Measurements from ENCODE around the gene MYLK4. TPM values are rescaled to one million over a fixed set of nuclear protein-coding genes. Genes with fewer than 3 reads are reported as not detected.
A peak's percentile ranks its signal among the peaks of the same experiment; 100 is the strongest.

Gene MYLK4
- total RNA-seq (1 to 10 TPM; 1.9 to 3.7 (median 2.5) TPM), polyA plus RNA-seq (1.3 TPM)
- long read RNA-seq, donor 1, partial matches to known transcripts, result 1 of 4 reads
- long read RNA-seq, donor 1, other reads (novel, unspliced or antisense), result 3 of 4 reads
- long read RNA-seq, donor 2, partial matches to known transcripts, result 0 of 2 reads
- long read RNA-seq, donor 2, other reads (novel, unspliced or antisense), result 2 of 2 reads
- long read RNA-seq, donor 3, partial matches to known transcripts, result 0 of 18 reads
- long read RNA-seq, donor 3, other reads (novel, unspliced or antisense), result 18 of 18 reads
- long read RNA-seq, donor 4, partial matches to known transcripts, result 2 of 9 reads
- long read RNA-seq, donor 4, other reads (novel, unspliced or antisense), result 7 of 9 reads

- ATAC-seq (no peak), DNase-seq (no peak)
- H3K27ac ChIP-seq (ENCODE audit: low read length), result no peak within 1 kb of the TSS
- intact Hi-C loops (cut with DNase I), result no loop called here
- H3K9me3 ChIP-seq (ENCODE audit: control insufficient read depth, low read length), result no peaks in the 10 kb centered on the region
- no peaks in the 10 kb centered on the region for H3K27me3 ChIP-seq (ENCODE audit: control insufficient read depth, insufficient read depth)
- H3K4me1 ChIP-seq (ENCODE audit: control insufficient read depth, insufficient read depth, low read length), result no peaks in the 10 kb centered on the region
- WGBS, result 84% methylated on average over 7 of the region's 7 CpGs
- peak within 1 kb of the TSS; percentile 0 for H3K4me3 ChIP-seq (ENCODE audit: low read length)
Observed at GRCh38 chr6:2750832-2751231, at the start of gene MYLK4. MYLK4 (minus strand) TSS chr6:2750922; CDS start chr6:2749294, 1,628 bp downstream.

GRCh38 chr6:2799936-2800527 is 49.3 kb upstream of the MYLK4 start:
- H3K27ac ChIP-seq (ENCODE audit: low read length), result peak overlapping the region; percentile 30
- intact Hi-C loops (cut with DNase I), result loop anchor here in 2 of 4 donors (10.0 kb wide), 2 partner anchors 45 to 135 kb away; partner anchors contain the start of gene SERPINB1 (in 1 of the 2)

DNA sequence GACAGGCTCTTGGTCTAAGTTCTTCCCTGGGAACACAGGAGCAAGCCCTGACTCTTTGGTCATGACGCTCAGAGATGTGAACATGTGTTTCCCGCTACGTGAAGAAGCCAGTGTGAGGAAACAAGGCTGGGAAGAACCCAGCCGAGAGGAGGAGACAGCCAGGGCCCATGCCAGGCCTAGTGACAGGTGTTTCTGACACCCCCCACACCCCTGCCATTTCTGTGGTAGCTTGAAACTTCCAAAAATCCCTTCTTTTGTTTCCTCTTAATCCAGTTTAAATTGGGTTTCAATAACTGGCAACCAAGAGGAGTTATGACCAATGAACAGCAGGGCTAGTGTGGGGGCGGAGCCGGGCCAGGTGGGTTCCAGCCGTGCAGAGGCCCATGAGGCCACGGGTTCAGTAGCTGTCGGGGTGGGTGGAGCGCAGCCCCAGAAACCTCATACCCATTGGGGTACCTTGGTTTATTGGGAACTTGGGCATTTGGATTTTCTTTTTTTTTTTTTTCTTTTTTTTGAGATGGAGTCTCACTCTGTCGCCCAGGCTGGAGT is 47.9 kb upstream of the MYLK4 start:
- Histone ChIP-seq H3K27ac (ENCODE audit: low read length) (no peak overlapping the region), H3K4me1 (ENCODE audit: control insufficient read depth, insufficient read depth, low read length) (peaks cover 2% of the 10 kb centered on the region), H3K9me3 (ENCODE audit: control insufficient read depth, low read length) (no peaks in the 10 kb centered on the region), H3K4me3 (ENCODE audit: low read length) (no peak overlapping the region), H3K27me3 (ENCODE audit: control insufficient read depth, insufficient read depth) (no peaks in the 10 kb centered on the region)
- no peak for ATAC-seq
- no peak for DNase-seq
- WGBS, result 79% methylated on average over 11 of the region's 11 CpGs
- intact Hi-C loops (cut with DNase I), result loop anchor here in 2 of 4 donors (10.0 kb wide), 2 partner anchors 46 to 136 kb away; partner anchors contain the start of gene SERPINB1 (in 1 of the 2)

More at GRCh38 chr6:2799936-2800527, 49.3 kb upstream of the MYLK4 start:
- ATAC-seq (peak; percentile 21 to 76), DNase-seq (no peak)
- 47% methylated on average over 11 of the region's 11 CpGs for WGBS
- Histone ChIP-seq H3K4me3 (ENCODE audit: low read length) (no peak overlapping the region), H3K4me1 (ENCODE audit: control insufficient read depth, insufficient read depth, low read length) (no peaks in the 10 kb centered on the region), H3K27me3 (ENCODE audit: control insufficient read depth, insufficient read depth) (no peaks in the 10 kb centered on the region), H3K9me3 (ENCODE audit: control insufficient read depth, low read length) (no peaks in the 10 kb centered on the region)

- Histone ChIP-seq H3K4me1 (ENCODE audit: control insufficient read depth, insufficient read depth, low read length) (peaks cover 5% of the 10 kb centered on the region), H3K9me3 (ENCODE audit: control insufficient read depth, low read length) (no peaks in the 10 kb centered on the region), H3K27ac (ENCODE audit: low read length) (no peak overlapping the region), H3K27me3 (ENCODE audit: control insufficient read depth, insufficient read depth) (no peaks in the 10 kb centered on the region), H3K4me3 (ENCODE audit: low read length) (no peak overlapping the region)
- DNase-seq, result no peak
- WGBS, result 51% methylated on average over 3 of the region's 3 CpGs
- no peak for ATAC-seq
- intact Hi-C loops (cut with DNase I), result loop anchor here in 2 of 4 donors (10.0 kb wide), 2 partner anchors 47 to 137 kb away; partner anchors contain the start of gene SERPINB1 (in 1 of the 2)
Observed at GRCh38 chr6:2797564-2798031, 46.9 kb upstream of the MYLK4 start.

- DNase-seq, result no peak
- H3K27ac ChIP-seq (ENCODE audit: low read length), result no peak overlapping the region
Observed at GRCh38 chr6:2796861-2797260, 46.1 kb upstream of the MYLK4 start.

DNA sequence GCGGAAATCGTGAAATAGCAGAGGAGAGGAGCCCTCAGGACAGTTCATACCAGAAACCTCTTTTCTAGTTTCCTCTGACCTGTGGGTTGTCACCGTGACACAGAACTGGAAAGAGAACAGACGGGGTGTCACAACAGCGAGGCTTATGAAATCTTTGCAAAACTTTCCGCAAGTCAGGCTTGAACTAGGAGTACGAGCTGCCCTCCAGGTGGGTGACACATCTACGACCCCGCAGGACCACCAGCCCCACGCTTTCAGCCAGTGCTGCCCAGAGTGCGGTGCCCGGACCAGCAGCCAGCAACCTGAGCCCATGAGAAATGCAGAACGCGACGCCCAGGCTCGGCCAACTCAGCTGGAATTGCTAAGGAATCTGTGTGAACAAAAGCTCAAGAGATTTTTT is 45.2 kb upstream of the MYLK4 start:
- H3K4me1 ChIP-seq (ENCODE audit: control insufficient read depth, insufficient read depth, low read length), result peaks cover 5% of the 10 kb centered on the region
- no peak overlapping the region for H3K27ac ChIP-seq (ENCODE audit: low read length)
- ATAC-seq (no peak), DNase-seq (no peak)
- H3K4me3 ChIP-seq (ENCODE audit: low read length), result no peak overlapping the region
- intact Hi-C loops (cut with DNase I), result loop anchor here in 2 of 4 donors (10.0 kb wide), 2 partner anchors 49 to 139 kb away; partner anchors contain the start of gene SERPINB1 (in 1 of the 2)
- no peaks in the 10 kb centered on the region for H3K9me3 ChIP-seq (ENCODE audit: control insufficient read depth, low read length)
- 88% methylated on average over 16 of the region's 16 CpGs for WGBS
- H3K27me3 ChIP-seq (ENCODE audit: control insufficient read depth, insufficient read depth), result no peaks in the 10 kb centered on the region

More at GRCh38 chr6:2796861-2797260, 46.1 kb upstream of the MYLK4 start:
- Histone ChIP-seq H3K4me3 (ENCODE audit: low read length) (no peak overlapping the region), H3K9me3 (ENCODE audit: control insufficient read depth, low read length) (no peaks in the 10 kb centered on the region), H3K27me3 (ENCODE audit: control insufficient read depth, insufficient read depth) (no peaks in the 10 kb centered on the region), H3K4me1 (ENCODE audit: control insufficient read depth, insufficient read depth, low read length) (peaks cover 5% of the 10 kb centered on the region)
- intact Hi-C loops (cut with DNase I), result loop anchor here in 2 of 4 donors (10.0 kb wide), 2 partner anchors 48 to 138 kb away; partner anchors contain the start of gene SERPINB1 (in 1 of the 2)
- 72% methylated on average over 6 of the region's 6 CpGs for WGBS
- no peak for ATAC-seq

DNA sequence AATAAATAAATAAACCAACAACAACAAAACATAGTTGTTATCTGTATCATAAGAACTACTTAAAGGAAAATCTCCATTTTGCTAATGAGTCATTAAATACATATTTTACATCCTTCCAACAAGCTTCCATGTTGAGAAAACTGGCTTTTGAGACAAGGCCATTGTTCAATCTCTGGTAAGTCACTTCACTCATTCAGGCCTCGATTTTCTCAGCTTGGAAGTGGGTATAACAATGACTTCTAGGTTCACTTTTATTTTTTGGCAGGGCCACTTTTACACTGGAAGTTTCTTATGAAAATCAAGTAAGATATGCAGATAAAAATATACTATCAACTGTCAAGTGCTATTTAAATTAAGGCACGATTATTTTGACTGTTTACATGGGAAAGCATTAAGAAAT is 44.4 kb upstream of the MYLK4 start:
- intact Hi-C loops (cut with DNase I), result loop anchor here in 2 of 4 donors (10.0 kb wide), 2 partner anchors 50 to 140 kb away; partner anchors contain the start of gene SERPINB1 (in 1 of the 2)
- WGBS, result 79% methylated on average over 2 of the region's 2 CpGs
- Histone ChIP-seq H3K4me1 (ENCODE audit: control insufficient read depth, insufficient read depth, low read length) (peaks cover 5% of the 10 kb centered on the region), H3K27me3 (ENCODE audit: control insufficient read depth, insufficient read depth) (no peaks in the 10 kb centered on the region), H3K27ac (ENCODE audit: low read length) (no peak overlapping the region), H3K9me3 (ENCODE audit: control insufficient read depth, low read length) (no peaks in the 10 kb centered on the region), H3K4me3 (ENCODE audit: low read length) (no peak overlapping the region)
- DNase-seq (no peak), ATAC-seq (no peak)

DNA sequence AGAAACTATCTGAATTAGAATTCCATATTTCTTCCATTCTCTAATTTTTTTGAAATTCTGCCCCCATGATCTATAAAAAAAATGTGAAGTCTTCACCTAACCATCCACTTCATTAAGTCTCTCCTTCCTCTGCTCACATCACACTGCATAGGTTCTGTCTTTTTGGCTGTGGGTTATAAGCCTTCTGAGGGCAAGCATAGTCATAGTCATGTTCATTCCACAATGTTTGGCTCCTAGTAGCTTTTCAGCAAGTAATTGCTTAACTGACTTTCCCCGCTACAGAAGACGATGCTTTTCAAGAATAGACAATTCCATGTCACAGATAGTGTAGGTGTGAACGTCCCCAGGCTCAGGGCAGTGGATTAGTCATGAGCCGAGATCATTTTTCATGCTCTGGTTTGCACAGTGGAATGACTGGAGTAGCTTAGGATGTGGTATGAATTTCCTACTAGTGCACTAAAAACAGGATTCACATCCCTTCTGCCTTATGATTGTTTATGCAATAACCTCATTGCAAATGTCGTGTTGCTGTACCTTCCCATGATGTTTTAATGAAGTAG is 43.5 kb upstream of the MYLK4 start:
- peaks cover 5% of the 10 kb centered on the region for H3K4me1 ChIP-seq (ENCODE audit: control insufficient read depth, insufficient read depth, low read length)
- WGBS, result 72% methylated on average over 5 of the region's 5 CpGs
- ATAC-seq (no peak), DNase-seq (no peak)
- H3K27me3 ChIP-seq (ENCODE audit: control insufficient read depth, insufficient read depth), result no peaks in the 10 kb centered on the region
- H3K9me3 ChIP-seq (ENCODE audit: control insufficient read depth, low read length), result no peaks in the 10 kb centered on the region
- H3K27ac ChIP-seq (ENCODE audit: low read length), result no peak overlapping the region
- intact Hi-C loops (cut with DNase I), result loop anchor here in 3 of 4 donors (5.0 to 10.0 kb wide), 3 partner anchors 48 to 141 kb away; partner anchors contain the start of gene SERPINB1 (in 3 of the 3)
- no peak overlapping the region for H3K4me3 ChIP-seq (ENCODE audit: low read length)

DNA sequence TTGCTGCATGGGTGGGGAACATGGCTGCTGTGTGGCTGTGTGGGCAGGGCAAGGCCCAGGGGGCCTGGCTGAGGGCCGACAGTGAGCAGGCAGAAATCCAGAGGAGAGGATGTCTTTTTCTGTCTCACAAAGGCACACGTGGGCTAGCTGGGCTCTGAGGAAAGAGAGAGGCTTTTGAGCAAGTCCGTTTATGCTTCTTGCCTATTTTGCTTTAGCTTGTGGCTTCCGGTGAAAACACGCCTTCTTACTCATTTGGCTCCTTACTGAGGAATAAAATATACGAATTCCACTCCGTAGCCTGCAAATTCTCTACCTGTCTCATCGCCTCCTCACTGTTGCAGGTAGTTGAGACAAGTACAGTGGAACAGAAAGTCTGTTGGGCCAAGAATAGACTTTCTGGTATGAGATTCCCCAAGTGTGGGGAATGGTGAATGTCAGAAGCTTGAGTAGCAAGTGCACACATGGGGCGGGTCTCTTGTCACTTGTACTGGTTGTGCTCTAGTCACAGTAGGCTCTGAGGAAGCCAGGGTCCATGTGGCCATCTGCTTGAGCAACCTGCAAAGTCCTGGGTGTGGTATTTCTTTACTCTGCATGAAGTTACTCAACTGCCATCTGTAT is 42.9 kb upstream of the MYLK4 start:
- WGBS, result 45% methylated on average over 9 of the region's 9 CpGs
- Histone ChIP-seq H3K27ac (ENCODE audit: low read length) (no peak overlapping the region), H3K4me1 (ENCODE audit: control insufficient read depth, insufficient read depth, low read length) (peaks cover 5% of the 10 kb centered on the region), H3K4me3 (ENCODE audit: low read length) (no peak overlapping the region), H3K9me3 (ENCODE audit: control insufficient read depth, low read length) (no peaks in the 10 kb centered on the region), H3K27me3 (ENCODE audit: control insufficient read depth, insufficient read depth) (no peaks in the 10 kb centered on the region)
- ATAC-seq (peak; percentile 6 to 14), DNase-seq (peak in 2 of 3 donors; percentile 34 to 60)
- intact Hi-C loops (cut with DNase I), result loop anchor here in 3 of 4 donors (5.0 to 10.0 kb wide), 3 partner anchors 49 to 141 kb away; partner anchors contain the start of gene SERPINB1 (in 3 of the 3)
